HCT116 (cell line): ENCODE results near the gene PREPL.

Experiments used
- CTCF ChIP-seq, 3 experiments: fragments of 200-600 bp in 1 of 3; sonication (generic) in 1 of 3; IDR thresholded peaks in 2 of 3; conservative IDR thresholded peaks in 1 of 3; 2 replicates each; pipeline ENCODE4 v1.5.1; 2012 to 2017; ENCODE audit warnings: low read depth in 2 of 3, low read length in 2 of 3, antibody characterized with exemption in 1 of 3, borderline replicate concordance in 1 of 3, control low read depth in 1 of 3, mild to moderate bottlenecking in 1 of 3, mixed read lengths in 1 of 3, mixed run types in 1 of 3, moderate library complexity in 1 of 3; ENCODE audit not compliant: insufficient read depth in 1 of 3
- ZNF274 ChIP-seq: fragments of 200-500 bp; sonication (Bioruptor generic); IDR thresholded peaks from 2 replicates; pipeline ENCODE4 v1.6.1; 2014; ENCODE audit warnings: mild to moderate bottlenecking, low read depth, low read length, inconsistent platforms

GRCh38 chr2:44369392-44369791, 8.1 kb upstream of the PREPL start:
- TF ChIP-seq CTCF (IDR thresholded peaks at IDR 0.05 in 2 of 3, conservative IDR thresholded peaks at IDR 0.05 in 1 of 3; ENCODE audit: borderline replicate concordance in 1 of 3, insufficient read depth in 1 of 3, low read depth in 2 of 3, low read length in 2 of 3) (no peak), ZNF274 (no peak)
